HG03025 (cell line): ENCODE data around the gene CDRT4.
"Not testable (repeated sequence)": the region's sequence is repeated elsewhere in the genome, so short reads cannot be mapped to it uniquely, and the experiment has no call there.

Source experiments
- ATAC-seq: cut with Tn5 transposase; IDR thresholded peaks from one replicate; pipeline ENCODE4 v1.9.1; 2021; ENCODE audit warnings: mild to moderate bottlenecking, moderate library complexity; ENCODE audit not compliant: unreplicated experiment, low FRiP score

Gene CDRT4

GRCh38 chr17:15462976-15463772 lies 4.2 kb downstream of the CDRT4 start:
- ATAC-seq, result no peak

GRCh38 chr17:15457723-15458094 lies 9.7 kb downstream of the CDRT4 start:
- ATAC-seq, result no peak

GRCh38 chr17:15456972-15457722 lies 10.3 kb downstream of the CDRT4 start:
- ATAC-seq, result no peak

- ATAC-seq, result no peak
These were observed 10.9 kb downstream of the CDRT4 start for GRCh38 chr17:15456496-15456895.

GRCh38 chr17:15454346-15454745 lies 13.1 kb downstream of the CDRT4 start:
- ATAC-seq, result no peak

- ATAC-seq, result no peak
These were observed 13.6 kb downstream of the CDRT4 start for GRCh38 chr17:15453782-15454181.

GRCh38 chr17:15453246-15453645 lies 14.2 kb downstream of the CDRT4 start:
- no peak for ATAC-seq

GRCh38 chr17:15452746-15453145 lies 14.7 kb downstream of the CDRT4 start:
- ATAC-seq, result no peak

- ATAC-seq, result no peak
These were observed 15.7 kb downstream of the CDRT4 start for GRCh38 chr17:15451680-15452079.

GRCh38 chr17:15448580-15448956 lies 18.9 kb downstream of the CDRT4 start:
- ATAC-seq, result no peak

GRCh38 chr17:15447928-15448579 lies 19.4 kb downstream of the CDRT4 start:
- no peak for ATAC-seq

GRCh38 chr17:15446036-15446435 lies 21.4 kb downstream of the CDRT4 start:
- no peak for ATAC-seq

GRCh38 chr17:15444805-15445204 lies 22.6 kb downstream of the CDRT4 start:
- no peak for ATAC-seq

GRCh38 chr17:15442311-15443180 lies 24.9 kb downstream of the CDRT4 start:
- ATAC-seq, result no peak

- ATAC-seq, result no peak
These were observed 26.1 kb downstream of the CDRT4 start for GRCh38 chr17:15441315-15441714.

- no peak for ATAC-seq
These were observed 27.1 kb downstream of the CDRT4 start for GRCh38 chr17:15440347-15440746.

GRCh38 chr17:15439205-15439985 lies 28.0 kb downstream of the CDRT4 start:
- ATAC-seq, result not testable (repeated sequence)

- no peak for ATAC-seq
These were observed 28.8 kb downstream of the CDRT4 start for GRCh38 chr17:15438491-15439105.

- no peak for ATAC-seq
These were observed 30.2 kb downstream of the CDRT4 start for GRCh38 chr17:15437303-15437635.
